HFFc6 (cell line): ENCODE measurements around the gene EXOC2. TPM values are rescaled to one million over a fixed set of nuclear protein-coding genes. Genes with fewer than 3 reads are reported as not detected.

Experiments
- DNase-seq: peaks from one replicate; pipeline ENCODE4 v3.0.0-alpha.2; 2018
- H3K27ac Mint-ChIP-seq: 2 replicates; pipeline ENCODE4 v1.8.0; 2020; ENCODE audit warnings: mild to moderate bottlenecking, mixed read lengths
- H3K27me3 Mint-ChIP-seq: 2 replicates; pipeline ENCODE4 v1.8.0; 2021; ENCODE audit warnings: mild to moderate bottlenecking, moderate library complexity, mixed read lengths; ENCODE audit not compliant: insufficient read depth
- H3K36me3 Mint-ChIP-seq: 2 replicates; pipeline ENCODE4 v1.8.0; 2021; ENCODE audit warnings: low read depth, mixed read lengths
- H3K4me1 Mint-ChIP-seq: 2 replicates; pipeline ENCODE4 v1.8.0; 2020; ENCODE audit warnings: low read depth, mixed read lengths
- H3K4me3 Mint-ChIP-seq: 2 replicates; pipeline ENCODE4 v1.8.0; 2020; ENCODE audit warnings: mild to moderate bottlenecking, moderate library complexity, mixed read lengths
- H3K9me3 Mint-ChIP-seq: 2 replicates; pipeline ENCODE4 v1.8.0; 2020; ENCODE audit warnings: mild to moderate bottlenecking, mixed read lengths
- CTCF ChIP-seq: fragments of 200-600 bp; sonication (generic); IDR thresholded peaks from 2 replicates; pipeline ENCODE4 v1.5.0; 2021; ENCODE audit warnings: antibody characterized with exemption, mild to moderate bottlenecking
- long read RNA-seq: library from polyadenylated mRNA; unstranded; transcript quantifications from one replicate; pipeline ENCODE4 v2.0.0, GENCODE V29; 2019
- total RNA-seq, 6 experiments: library from RNA; stranded (reverse); fragmentation: NEBNext Ultra II Directional; extraction: Animal tissue kit (Norgen Biotek cat#: 25700); gene quantifications; 2 replicates in 1 of 6; 3 replicates in 5 of 6; pipeline ENCODE4 v1.2.3, GENCODE V29; 2021

Gene EXOC2
- total RNA-seq, result 10 to 100 TPM; 19.3 to 22.4 (median 20.3) TPM
- long read RNA-seq, full-length matches to known transcripts, result 8 of 21 reads
- long read RNA-seq, partial matches to known transcripts, result 3 of 21 reads
- long read RNA-seq, other reads (novel, unspliced or antisense), result 10 of 21 reads

- Mint-ChIP-seq H3K36me3 (peaks cover 5% of the 10 kb centered on the region; the same call in 1 of the 2 replicates), H3K4me1 (peaks cover 20% of the 10 kb centered on the region), H3K27me3 (peaks cover 1% of the 10 kb centered on the region), H3K27ac (peak within 1 kb of the TSS; percentile 70), H3K4me3 (peak within 1 kb of the TSS; percentile 93), H3K9me3 (no peaks in the 10 kb centered on the region)
- TF ChIP-seq CTCF, result no peak
- DNase-seq, result peak; percentile 74
Measured at GRCh38 chr6:692858-693722, at the start of gene EXOC2. EXOC2 (minus strand) TSS chr6:693139; CDS start chr6:637818, 55,321 bp downstream.

GRCh38 chr6:741410-742339, 48.7 kb upstream of the EXOC2 start:
- no peaks in the 10 kb centered on the region for H3K9me3 Mint-ChIP-seq
- H3K4me3 Mint-ChIP-seq, result no peak overlapping the region
- H3K36me3 Mint-ChIP-seq, result no peaks in the 10 kb centered on the region
- H3K4me1 Mint-ChIP-seq, result no peaks in the 10 kb centered on the region
- H3K27me3 Mint-ChIP-seq, result peaks cover 2% of the 10 kb centered on the region
- no peak for DNase-seq
- no peak overlapping the region for H3K27ac Mint-ChIP-seq
- no peak for TF ChIP-seq CTCF

- Mint-ChIP-seq H3K36me3 (no peaks in the 10 kb centered on the region), H3K27me3 (peaks cover 7% of the 10 kb centered on the region), H3K27ac (no peak overlapping the region), H3K4me1 (no peaks in the 10 kb centered on the region; the same call in 1 of the 2 replicates), H3K4me3 (no peak overlapping the region), H3K9me3 (no peaks in the 10 kb centered on the region)
- DNase-seq, result no peak
- no peak for TF ChIP-seq CTCF
Measured at GRCh38 chr6:736657-737446, 43.9 kb upstream of the EXOC2 start.

- H3K4me1 Mint-ChIP-seq, result no peaks in the 10 kb centered on the region; the same call in 1 of the 2 replicates
- H3K9me3 Mint-ChIP-seq, result no peaks in the 10 kb centered on the region
- H3K36me3 Mint-ChIP-seq, result no peaks in the 10 kb centered on the region
- TF ChIP-seq CTCF, result no peak
- peaks cover 21% of the 10 kb centered on the region for H3K27me3 Mint-ChIP-seq
- H3K4me3 Mint-ChIP-seq, result no peak overlapping the region
- DNase-seq, result no peak
- H3K27ac Mint-ChIP-seq, result no peak overlapping the region
Measured at GRCh38 chr6:733431-734219, 40.7 kb upstream of the EXOC2 start.
